HEK293T (cell line): ENCODE results near the gene SORBS2.

Source experiments
- CTCF ChIA-PET: fragments of 350-600 bp; formaldehyde crosslinking; extraction: SDS; loops from one replicate; lab custom pipeline; 2021; ENCODE audit warnings: antibody characterized with exemption, inconsistent platforms; lab: Yijun Ruan, JAX
- POLR2A ChIA-PET: fragments of 350-600 bp; formaldehyde crosslinking; extraction: SDS; loops from one replicate; lab custom pipeline; 2020; ENCODE audit warnings: antibody characterized with exemption, inconsistent platforms; lab: Yijun Ruan, JAX
- DNase-seq: peaks from one replicate; pipeline ENCODE4 v3.0.0; 2012; ENCODE audit warnings: mixed read lengths; ENCODE audit errors: extremely low spot score
- ARNT ChIP-seq: fragments of 450-650 bp; IDR thresholded peaks from 2 replicates; pipeline ENCODE4 v1.6.1; 2017; ENCODE audit warnings: mild to moderate bottlenecking
- BHLHE40 ChIP-seq: fragments of 450-650 bp; IDR thresholded peaks from 2 replicates; pipeline ENCODE4 v1.6.1; 2016; ENCODE audit warnings: mild to moderate bottlenecking, moderate library complexity, borderline replicate concordance
- CTBP1 ChIP-seq: fragments of 450-650 bp; IDR thresholded peaks from 2 replicates; pipeline ENCODE4 v1.6.1; 2016; ENCODE audit warnings: borderline replicate concordance
- ELF4 ChIP-seq: fragments of 450-650 bp; IDR thresholded peaks from 2 replicates; pipeline ENCODE4 v1.6.1; 2017; ENCODE audit warnings: antibody characterized with exemption
- FOXA1 ChIP-seq: fragments of 450-650 bp; IDR thresholded peaks from 2 replicates; pipeline ENCODE4 v1.6.1; 2016; ENCODE audit warnings: mild to moderate bottlenecking
- FOXK2 ChIP-seq: fragments of 450-650 bp; IDR thresholded peaks from 2 replicates; pipeline ENCODE4 v1.6.1; 2016; ENCODE audit warnings: mild to moderate bottlenecking
- FOXM1 ChIP-seq: fragments of 450-650 bp; IDR thresholded peaks from 2 replicates; pipeline ENCODE4 v1.6.1; 2017; ENCODE audit warnings: mild to moderate bottlenecking, borderline replicate concordance
- HDGF ChIP-seq: fragments of 450-650 bp; IDR thresholded peaks from 2 replicates; pipeline ENCODE4 v1.6.1; 2017; ENCODE audit warnings: antibody characterized with exemption, borderline replicate concordance
- L3MBTL2 ChIP-seq: fragments of 450-650 bp; conservative IDR thresholded peaks from 2 replicates; pipeline ENCODE4 v1.6.1; 2016; ENCODE audit warnings: mild to moderate bottlenecking
- LEF1 ChIP-seq: fragments of 450-650 bp; IDR thresholded peaks from 2 replicates; pipeline ENCODE4 v1.6.1; 2017; ENCODE audit warnings: mild to moderate bottlenecking, borderline replicate concordance
- NFRKB ChIP-seq: fragments of 450-650 bp; IDR thresholded peaks from 2 replicates; pipeline ENCODE4 v1.6.1; 2016; ENCODE audit warnings: mild to moderate bottlenecking, moderate library complexity
- SP1 ChIP-seq: fragments of 450-650 bp; IDR thresholded peaks from 2 replicates; pipeline ENCODE4 v1.6.1; 2017
- SUZ12 ChIP-seq: fragments of 450-650 bp; IDR thresholded peaks from 2 replicates; pipeline ENCODE4 v1.6.1; 2016; ENCODE audit warnings: mild to moderate bottlenecking
- TARDBP ChIP-seq: fragments of 450-650 bp; IDR thresholded peaks from 2 replicates; pipeline ENCODE4 v1.6.1; 2016
- ZNF384 ChIP-seq: fragments of 450-650 bp; IDR thresholded peaks from 2 replicates; pipeline ENCODE4 v1.6.1; 2016
- TF ChIP-seq, protein P1 (sequence below): fragments of 450-650 bp; IDR thresholded peaks from 2 replicates; pipeline ENCODE4 v1.6.1; 2016

SORBS2 gene

DNA sequence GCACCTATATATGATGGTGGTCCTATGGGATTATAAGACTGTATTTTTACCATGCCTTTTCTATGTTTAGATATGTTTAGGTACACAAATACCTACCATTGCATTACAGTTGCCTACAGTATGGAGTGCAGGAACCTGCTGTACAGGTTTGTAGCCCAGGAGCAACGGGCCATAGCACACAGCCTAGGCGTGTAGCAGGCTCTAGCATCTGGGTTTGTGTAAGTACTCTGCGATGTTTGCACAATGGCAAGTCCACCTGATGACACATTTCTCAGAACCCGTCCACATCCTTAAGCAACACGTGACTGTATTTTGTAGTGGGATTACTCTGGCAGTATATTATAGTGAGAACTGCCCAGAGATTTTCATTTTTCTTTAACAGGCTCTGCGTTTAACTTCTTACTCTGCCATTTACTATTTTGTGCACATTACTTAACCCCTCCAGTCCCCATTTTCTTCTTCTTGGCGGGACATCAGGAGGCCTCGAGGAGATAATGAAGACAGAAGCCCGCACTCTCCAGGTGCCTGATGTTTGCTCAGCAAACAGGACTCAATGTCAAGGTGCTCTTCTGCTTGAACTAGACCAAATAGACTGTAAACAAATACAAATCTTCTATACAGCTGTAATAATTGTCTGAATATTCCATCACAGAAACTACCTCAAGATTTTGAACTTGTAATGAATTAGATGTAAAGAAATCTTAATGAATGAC, 174.7 kb downstream of the SORBS2 start:
- ChIA-PET CTCF (no interaction called here), POLR2A (no interaction called here)
- no peak for DNase-seq
- no peak for TF ChIP-seq L3MBTL2
- no peak for TF ChIP-seq LEF1
- no peak for TF ChIP-seq FOXM1
- no peak for TF ChIP-seq NFRKB
- no peak for TF ChIP-seq CTBP1
- TF ChIP-seq ZNF384 = no peak
- no peak for TF ChIP-seq FOXK2
- TF ChIP-seq SP1 = no peak
- no peak for TF ChIP-seq TARDBP
- no peak for TF ChIP-seq BHLHE40

GRCh38 chr4:185634066-185634652, 177.8 kb downstream of the SORBS2 start:
- ChIA-PET POLR2A (no interaction called here), CTCF (no interaction called here)

GRCh38 chr4:185626798-185627197, 185.2 kb downstream of the SORBS2 start:
- POLR2A ChIA-PET = no interaction called here
- DNase-seq = no peak
- CTCF ChIA-PET = interaction anchor here (1.3 kb wide), 1 partner anchor 395 kb away, joined by 3 read pairs; no protein-coding TSS in a partner anchor

More at GRCh38 chr4:185634066-185634652, 177.8 kb downstream of the SORBS2 start:
- TF ChIP-seq L3MBTL2 (no peak), TARDBP (no peak), BHLHE40 (no peak), ZNF384 (no peak)
- DNase-seq = peak; percentile 8

DNA sequence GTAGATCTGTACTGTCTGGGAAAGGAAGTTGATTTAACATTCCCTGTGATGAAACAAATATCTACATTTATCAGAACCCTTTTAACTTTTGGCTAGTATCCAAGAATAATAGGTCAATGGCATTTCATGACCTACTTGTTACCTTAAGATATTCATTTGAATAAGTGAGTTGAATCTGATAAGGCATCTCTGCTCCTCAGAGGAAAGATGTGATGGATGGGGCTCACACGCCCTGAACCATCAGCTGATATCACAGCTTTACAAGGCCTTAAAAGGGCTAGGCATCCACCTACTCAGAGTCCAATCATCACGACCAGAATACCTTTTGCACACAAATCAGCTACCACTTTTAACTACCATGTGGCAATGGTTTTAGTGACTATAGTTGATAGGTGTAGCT, 186.5 kb downstream of the SORBS2 start:
- ChIA-PET POLR2A (no interaction called here), CTCF (no interaction called here)
- no peak for DNase-seq
- TF ChIP-seq NFRKB (no peak), CTBP1 (no peak), L3MBTL2 (no peak)
- TF ChIP-seq, protein P1, sequence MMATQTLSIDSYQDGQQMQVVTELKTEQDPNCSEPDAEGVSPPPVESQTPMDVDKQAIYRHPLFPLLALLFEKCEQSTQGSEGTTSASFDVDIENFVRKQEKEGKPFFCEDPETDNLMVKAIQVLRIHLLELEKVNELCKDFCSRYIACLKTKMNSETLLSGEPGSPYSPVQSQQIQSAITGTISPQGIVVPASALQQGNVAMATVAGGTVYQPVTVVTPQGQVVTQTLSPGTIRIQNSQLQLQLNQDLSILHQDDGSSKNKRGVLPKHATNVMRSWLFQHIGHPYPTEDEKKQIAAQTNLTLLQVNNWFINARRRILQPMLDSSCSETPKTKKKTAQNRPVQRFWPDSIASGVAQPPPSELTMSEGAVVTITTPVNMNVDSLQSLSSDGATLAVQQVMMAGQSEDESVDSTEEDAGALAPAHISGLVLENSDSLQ = no peak

More at GRCh38 chr4:185626798-185627197, 185.2 kb downstream of the SORBS2 start:
- no peak for TF ChIP-seq NFRKB
- TF ChIP-seq ELF4 = no peak
- TF ChIP-seq TARDBP = no peak
- no peak for TF ChIP-seq CTBP1
- TF ChIP-seq L3MBTL2 = no peak
- TF ChIP-seq FOXA1 = no peak
- TF ChIP-seq ARNT = no peak
- TF ChIP-seq LEF1 = no peak
- TF ChIP-seq, protein P1 = no peak
- TF ChIP-seq ZNF384 = no peak
- TF ChIP-seq FOXK2 = no peak
- TF ChIP-seq FOXM1 = no peak
- no peak for TF ChIP-seq SUZ12

GRCh38 chr4:185624259-185624589, 187.8 kb downstream of the SORBS2 start:
- ChIA-PET POLR2A (no interaction called here), CTCF (no interaction called here)
- TF ChIP-seq TARDBP (no peak), HDGF (no peak), L3MBTL2 (no peak), FOXM1 (no peak), LEF1 (no peak), NFRKB (no peak), FOXA1 (no peak), ELF4 (no peak), SP1 (no peak), CTBP1 (no peak), BHLHE40 (no peak), ARNT (no peak), SUZ12 (no peak), FOXK2 (no peak), ZNF384 (no peak)
- TF ChIP-seq, protein P1 = no peak
- no peak for DNase-seq

DNA sequence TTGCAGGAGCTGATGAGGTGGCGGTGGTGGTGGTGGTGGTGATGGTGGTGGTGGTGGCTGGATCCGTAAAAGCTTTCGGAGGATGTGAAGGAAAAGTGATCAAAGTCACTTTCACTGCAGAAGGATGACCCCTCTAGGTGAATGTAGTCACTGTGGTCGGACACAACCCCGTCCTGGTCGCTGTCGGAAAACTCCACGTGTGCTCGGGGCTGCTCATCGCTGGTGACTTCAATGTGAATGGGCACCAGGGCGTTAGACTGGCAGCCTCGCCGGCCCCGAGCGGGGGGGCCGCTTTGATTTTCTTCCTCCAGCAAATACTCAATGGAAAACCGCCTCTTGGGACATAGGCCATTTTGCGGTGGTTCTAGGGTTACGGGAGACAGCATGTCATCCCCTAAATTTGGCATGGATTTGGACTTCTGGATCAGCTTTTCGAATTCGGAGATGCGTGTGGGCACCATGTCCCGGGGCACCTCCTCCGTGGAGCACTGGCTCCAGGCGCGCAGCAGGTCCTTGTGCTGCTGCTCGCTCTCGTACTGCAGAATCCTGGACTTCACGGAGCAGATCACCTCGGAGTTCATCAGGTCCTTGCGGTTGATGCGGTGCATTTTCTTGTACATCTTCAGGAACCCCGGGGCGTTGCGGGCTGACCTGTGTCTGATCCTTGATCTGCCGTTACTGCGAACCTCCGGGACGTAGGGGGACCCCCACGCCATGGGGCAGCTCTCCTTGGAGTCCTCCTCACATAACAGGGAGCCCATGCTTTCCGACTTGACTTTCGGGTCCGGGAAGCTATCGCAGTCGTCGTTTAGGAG, 188.3 kb downstream of the SORBS2 start:
- CTCF ChIA-PET = no interaction called here
- DNase-seq = no peak
- TF ChIP-seq TARDBP (no peak), FOXM1 (no peak), NFRKB (no peak), ELF4 (no peak), LEF1 (no peak), ARNT (no peak), L3MBTL2 (no peak), HDGF (no peak), FOXK2 (no peak), SP1 (no peak), CTBP1 (no peak), BHLHE40 (no peak)
- TF ChIP-seq, protein P1 = no peak
- POLR2A ChIA-PET = no interaction called here
